ENCODE measurements around the gene FAM107B. TPM values are rescaled to one million over a fixed set of nuclear protein-coding genes. Genes with fewer than 3 reads are reported as not detected.

Gene FAM107B
- total and polyA plus RNA-seq, 2 of the 4 experiments (the other 2 are of a cell fraction) = 26.4 to 27.1 TPM

DNA sequence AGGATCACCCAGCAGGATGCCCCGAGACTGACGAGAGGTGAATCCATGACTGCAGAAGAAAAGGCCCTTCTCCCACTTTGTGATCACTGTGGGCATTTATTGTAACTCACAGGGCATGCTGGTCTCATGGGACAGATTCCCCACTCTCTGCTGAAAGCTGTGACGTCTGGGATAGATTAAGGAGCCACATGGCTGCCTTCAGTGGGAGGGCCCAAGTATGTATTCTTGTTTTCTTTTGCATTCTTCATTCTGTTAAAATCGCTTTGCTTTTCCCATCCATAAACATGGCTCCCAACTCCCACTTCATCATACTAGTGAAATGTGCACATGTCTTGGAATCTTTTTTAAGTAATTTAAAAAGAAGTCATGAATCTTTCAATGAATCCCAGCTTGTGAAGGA lies 67.2 kb downstream of the FAM107B start:
- Histone ChIP-seq H3K4me2 (ENCODE audit: low read depth, low read length) (no peak overlapping the region), H2BK5ac (ENCODE audit: low read depth, low read length, poor library complexity, severe bottlenecking) (no peak overlapping the region), H2AFZ (replicated peaks; ENCODE audit: low read length, poor library complexity) (no peak overlapping the region), H3K23ac (ENCODE audit: low read depth, low read length) (no peak overlapping the region), H2BK120ac (ENCODE audit: low read depth, low read length) (no peak overlapping the region), H2BK15ac (ENCODE audit: low read depth, low read length) (no peak overlapping the region), H3K14ac (replicated peaks; ENCODE audit: low read depth, low read length) (no peak overlapping the region), H3K27me3 (ENCODE audit: control insufficient read depth, insufficient read depth, low read length) (no peaks in the 10 kb centered on the region), H3K4ac (ENCODE audit: low read depth, low read length) (no peak overlapping the region), H4K91ac (ENCODE audit: insufficient read depth, low read depth, low read length) (no peak overlapping the region), H2AK9ac (replicated peaks; ENCODE audit: low read depth, low read length, poor library complexity) (no peak overlapping the region), H3K36me3 (ENCODE audit: control insufficient read depth, insufficient read depth, low read length) (no peaks in the 10 kb centered on the region), H3K4me3 (ENCODE audit: insufficient read depth, low read depth, low read length) (no peak overlapping the region), H2BK20ac (ENCODE audit: low read depth, low read length) (no peak overlapping the region), H3K27ac (ENCODE audit: insufficient read depth, low read length) (no peak overlapping the region), H4K5ac (ENCODE audit: low read depth, low read length) (no peak overlapping the region), H3K56ac (ENCODE audit: extremely low read depth, insufficient read depth, low read length) (no peak overlapping the region), H3K9me1 (ENCODE audit: insufficient read depth, low read length) (no peaks in the 10 kb centered on the region), H2AK5ac (ENCODE audit: low read depth, low read length) (no peak overlapping the region), H3K9ac (ENCODE audit: low read depth, low read length) (no peak overlapping the region), H4K8ac (ENCODE audit: low read depth in 2 of 2, low read length in 2 of 2) (no peak overlapping the region), H3K79me1 (ENCODE audit: low read depth in 1 of 2, low read length in 2 of 2) (no peaks in the 10 kb centered on the region), H3K9me3 (ENCODE audit: control insufficient read depth, insufficient read depth, low read length) (no peaks in the 10 kb centered on the region), H3K4me1 (ENCODE audit: control insufficient read depth, insufficient read depth, low read length) (no peaks in the 10 kb centered on the region; the same call in 1 of the 2 replicates), H3K18ac (ENCODE audit: low read depth, low read length) (no peak overlapping the region), H4K20me1 (ENCODE audit: insufficient read depth, low read length) (no peaks in the 10 kb centered on the region)
- WGBS, 2 experiments (ENCODE audit: extremely low coverage in 2 of 2, insufficient read length in 1 of 2) = no CpG with 5 or more reads among the region's 4 CpGs
- TF ChIP-seq NFE2L2 (IDR thresholded peaks at IDR 0.05; ENCODE audit: low read depth, low read length) = no peak
- no peak for TF ChIP-seq MAFK (IDR thresholded peaks at IDR 0.05; ENCODE audit: low read depth, low read length)
- no peak for TF ChIP-seq MAZ (IDR thresholded peaks at IDR 0.05; ENCODE audit: borderline replicate concordance, low read depth, low read length)
- TF ChIP-seq MXI1 (IDR thresholded peaks at IDR 0.05; ENCODE audit: borderline replicate concordance, low read depth, low read length) = no peak
- TF ChIP-seq SMC3 (IDR thresholded peaks at IDR 0.05; ENCODE audit: low read depth, low read length) = no peak
- TF ChIP-seq, protein P1, sequence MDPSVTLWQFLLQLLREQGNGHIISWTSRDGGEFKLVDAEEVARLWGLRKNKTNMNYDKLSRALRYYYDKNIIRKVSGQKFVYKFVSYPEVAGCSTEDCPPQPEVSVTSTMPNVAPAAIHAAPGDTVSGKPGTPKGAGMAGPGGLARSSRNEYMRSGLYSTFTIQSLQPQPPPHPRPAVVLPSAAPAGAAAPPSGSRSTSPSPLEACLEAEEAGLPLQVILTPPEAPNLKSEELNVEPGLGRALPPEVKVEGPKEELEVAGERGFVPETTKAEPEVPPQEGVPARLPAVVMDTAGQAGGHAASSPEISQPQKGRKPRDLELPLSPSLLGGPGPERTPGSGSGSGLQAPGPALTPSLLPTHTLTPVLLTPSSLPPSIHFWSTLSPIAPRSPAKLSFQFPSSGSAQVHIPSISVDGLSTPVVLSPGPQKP (IDR thresholded peaks at IDR 0.05; ENCODE audit: borderline replicate concordance, low read depth, low read length) = no peak
- no peak for TF ChIP-seq CEBPB (IDR thresholded peaks at IDR 0.05; ENCODE audit: low read depth, low read length)
- TF ChIP-seq, protein P2, sequence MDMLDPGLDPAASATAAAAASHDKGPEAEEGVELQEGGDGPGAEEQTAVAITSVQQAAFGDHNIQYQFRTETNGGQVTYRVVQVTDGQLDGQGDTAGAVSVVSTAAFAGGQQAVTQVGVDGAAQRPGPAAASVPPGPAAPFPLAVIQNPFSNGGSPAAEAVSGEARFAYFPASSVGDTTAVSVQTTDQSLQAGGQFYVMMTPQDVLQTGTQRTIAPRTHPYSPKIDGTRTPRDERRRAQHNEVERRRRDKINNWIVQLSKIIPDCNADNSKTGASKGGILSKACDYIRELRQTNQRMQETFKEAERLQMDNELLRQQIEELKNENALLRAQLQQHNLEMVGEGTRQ (IDR thresholded peaks at IDR 0.05; ENCODE audit: low read depth, low read length) = no peak
- TF ChIP-seq FOS (IDR thresholded peaks at IDR 0.05; ENCODE audit: low read depth, low read length) = no peak
- no peak for TF ChIP-seq RFX5 (IDR thresholded peaks at IDR 0.05; ENCODE audit: low read depth, low read length)
- TF ChIP-seq RAD21 (IDR thresholded peaks at IDR 0.05; ENCODE audit: low read length) = no peak
- TF ChIP-seq BHLHE40 (IDR thresholded peaks at IDR 0.05; ENCODE audit: low read depth, low read length) = no peak
- TF ChIP-seq, protein P3, sequence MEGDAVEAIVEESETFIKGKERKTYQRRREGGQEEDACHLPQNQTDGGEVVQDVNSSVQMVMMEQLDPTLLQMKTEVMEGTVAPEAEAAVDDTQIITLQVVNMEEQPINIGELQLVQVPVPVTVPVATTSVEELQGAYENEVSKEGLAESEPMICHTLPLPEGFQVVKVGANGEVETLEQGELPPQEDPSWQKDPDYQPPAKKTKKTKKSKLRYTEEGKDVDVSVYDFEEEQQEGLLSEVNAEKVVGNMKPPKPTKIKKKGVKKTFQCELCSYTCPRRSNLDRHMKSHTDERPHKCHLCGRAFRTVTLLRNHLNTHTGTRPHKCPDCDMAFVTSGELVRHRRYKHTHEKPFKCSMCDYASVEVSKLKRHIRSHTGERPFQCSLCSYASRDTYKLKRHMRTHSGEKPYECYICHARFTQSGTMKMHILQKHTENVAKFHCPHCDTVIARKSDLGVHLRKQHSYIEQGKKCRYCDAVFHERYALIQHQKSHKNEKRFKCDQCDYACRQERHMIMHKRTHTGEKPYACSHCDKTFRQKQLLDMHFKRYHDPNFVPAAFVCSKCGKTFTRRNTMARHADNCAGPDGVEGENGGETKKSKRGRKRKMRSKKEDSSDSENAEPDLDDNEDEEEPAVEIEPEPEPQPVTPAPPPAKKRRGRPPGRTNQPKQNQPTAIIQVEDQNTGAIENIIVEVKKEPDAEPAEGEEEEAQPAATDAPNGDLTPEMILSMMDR (conservative IDR thresholded peaks at IDR 0.05; ENCODE audit: low read depth, low read length) = no peak
- TF ChIP-seq POLR2A (IDR thresholded peaks at IDR 0.05; ENCODE audit: low read depth, low read length) = no peak
- no peak for TF ChIP-seq CHD1 (IDR thresholded peaks at IDR 0.05; ENCODE audit: low read depth, low read length)
- TF ChIP-seq RCOR1 (IDR thresholded peaks at IDR 0.05; ENCODE audit: insufficient replicate concordance, low read length) = no peak
- ATAC-seq (ENCODE audit: low read depth) (no peak), DNase-seq (no peak)
- dilution Hi-C loops (cut with HindIII; ENCODE audit: low sequenced_read_pairs, unreplicated experiment) (no loop called here), intact Hi-C loops (cut with micrococcal nuclease) (no loop called here), in situ Hi-C loops (cut with MboI; ENCODE audit: low sequenced_read_pairs) (no loop called here)
- CTCF ChIA-PET = interaction anchor here (1.1 kb wide), 1 partner anchor 10 kb away, joined by 3 read pairs; no protein-coding TSS in a partner anchor
- no TSS peak for BruUV-seq (replicated peaks)
- POLR2A ChIA-PET (ENCODE audit: unreplicated experiment) = no interaction called here

All from IMR-90 (cell line).